Skin epidermis (tissue), 12 donors: ENCODE data around the gene CPNE1.

Experiments used
- H3K27ac ChIP-seq, 21 experiments: fragments of 200-600 bp; sonication (generic) in 11 of 21; one replicate each; pipeline ENCODE4 v1.5.0; 2020; ENCODE audit warnings: mild to moderate bottlenecking in 3 of 21, inconsistent platforms in 2 of 21, moderate library complexity in 2 of 21
- H3K4me3 ChIP-seq, 7 experiments: fragments of 200-600 bp; sonication (generic) in 2 of 7; one replicate each; pipeline ENCODE4 v1.5.0; 2020; ENCODE audit warnings: inconsistent platforms in 2 of 7, mild to moderate bottlenecking in 2 of 7, moderate library complexity in 1 of 7

The CPNE1 gene

GRCh38 chr20:35661053-35661452 is 3.6 kb downstream of the CPNE1 start:
- peak overlapping the region in 5 of 21 experiments; percentile 5 to 98 (median 26) for H3K27ac ChIP-seq
- no peak overlapping the region for H3K4me3 ChIP-seq

DNA sequence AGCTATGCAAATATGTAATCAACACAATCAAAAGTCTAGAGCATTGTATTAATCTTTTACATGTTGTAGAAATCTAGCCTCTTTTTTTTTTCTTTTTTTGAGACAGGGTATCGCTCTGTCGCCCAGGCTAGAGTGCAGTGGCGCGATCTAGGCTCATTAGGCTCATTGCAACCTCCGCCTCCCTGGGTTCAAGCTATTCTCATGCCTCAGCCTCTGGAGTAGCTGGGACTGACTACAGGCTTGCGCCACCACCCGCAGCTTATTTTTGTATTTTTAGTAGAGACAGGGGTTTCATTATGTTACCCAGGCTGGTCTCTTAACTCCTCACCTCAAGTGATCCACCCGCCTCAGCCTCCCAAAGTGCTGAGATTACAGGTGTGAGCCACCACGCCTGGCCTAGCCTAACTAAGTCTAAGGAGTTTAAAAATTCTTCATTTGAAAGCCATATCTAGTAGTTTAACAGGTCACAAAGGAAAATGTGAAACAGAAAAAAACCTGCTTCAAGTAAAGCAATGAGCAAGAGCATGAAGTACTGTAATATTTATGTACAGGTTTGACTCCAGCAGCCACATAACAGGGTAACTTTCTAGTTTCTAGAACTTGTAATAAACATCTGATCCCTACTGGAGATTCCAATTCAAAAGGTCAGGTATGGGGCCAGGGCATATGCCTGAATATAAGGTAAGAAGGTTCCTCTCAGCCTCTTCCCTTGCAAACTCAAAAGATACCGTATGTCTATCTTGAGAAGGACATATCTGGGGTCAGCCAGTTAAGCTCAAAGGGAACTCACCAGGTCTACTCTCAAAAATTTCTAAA is 4.4 kb downstream of the CPNE1 start:
- H3K4me3 ChIP-seq = no peak overlapping the region
- peak overlapping the region in 3 of 21 experiments; percentile 26 to 52 (median 32) for H3K27ac ChIP-seq

- no peak overlapping the region for H3K4me3 ChIP-seq
- no peak overlapping the region for H3K27ac ChIP-seq
These were observed 7.4 kb downstream of the CPNE1 start for GRCh38 chr20:35657271-35657670.

DNA sequence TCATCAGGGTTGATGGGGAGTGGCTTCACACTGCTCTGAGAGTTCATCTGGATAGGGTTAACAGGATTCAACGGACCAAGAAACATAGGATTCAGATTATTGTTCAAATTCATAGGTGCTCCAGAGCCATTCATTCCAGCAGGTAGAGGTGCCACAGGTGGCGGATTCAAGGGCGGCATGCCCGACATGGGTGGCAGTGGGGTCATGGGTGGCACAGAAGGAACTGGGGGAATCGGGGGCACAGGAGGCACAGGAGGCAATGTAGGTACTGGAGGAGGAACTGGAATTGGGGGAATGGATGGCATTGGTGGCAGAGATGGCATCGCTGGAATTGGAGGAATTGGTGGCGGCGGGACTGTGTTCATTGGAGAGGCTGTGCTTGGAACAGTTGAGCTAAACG is 10.3 kb downstream of the CPNE1 start:
- Histone ChIP-seq H3K4me3 (no peak overlapping the region), H3K27ac (no peak overlapping the region)

- H3K27ac ChIP-seq = no peak overlapping the region
These were observed 10.8 kb downstream of the CPNE1 start for GRCh38 chr20:35653893-35654292.

GRCh38 chr20:35653430-35653734 is 11.3 kb downstream of the CPNE1 start:
- no peak overlapping the region for H3K27ac ChIP-seq
- no peak overlapping the region for H3K4me3 ChIP-seq

More at GRCh38 chr20:35653893-35654292, 10.8 kb downstream of the CPNE1 start:
- H3K4me3 ChIP-seq = no peak overlapping the region

DNA sequence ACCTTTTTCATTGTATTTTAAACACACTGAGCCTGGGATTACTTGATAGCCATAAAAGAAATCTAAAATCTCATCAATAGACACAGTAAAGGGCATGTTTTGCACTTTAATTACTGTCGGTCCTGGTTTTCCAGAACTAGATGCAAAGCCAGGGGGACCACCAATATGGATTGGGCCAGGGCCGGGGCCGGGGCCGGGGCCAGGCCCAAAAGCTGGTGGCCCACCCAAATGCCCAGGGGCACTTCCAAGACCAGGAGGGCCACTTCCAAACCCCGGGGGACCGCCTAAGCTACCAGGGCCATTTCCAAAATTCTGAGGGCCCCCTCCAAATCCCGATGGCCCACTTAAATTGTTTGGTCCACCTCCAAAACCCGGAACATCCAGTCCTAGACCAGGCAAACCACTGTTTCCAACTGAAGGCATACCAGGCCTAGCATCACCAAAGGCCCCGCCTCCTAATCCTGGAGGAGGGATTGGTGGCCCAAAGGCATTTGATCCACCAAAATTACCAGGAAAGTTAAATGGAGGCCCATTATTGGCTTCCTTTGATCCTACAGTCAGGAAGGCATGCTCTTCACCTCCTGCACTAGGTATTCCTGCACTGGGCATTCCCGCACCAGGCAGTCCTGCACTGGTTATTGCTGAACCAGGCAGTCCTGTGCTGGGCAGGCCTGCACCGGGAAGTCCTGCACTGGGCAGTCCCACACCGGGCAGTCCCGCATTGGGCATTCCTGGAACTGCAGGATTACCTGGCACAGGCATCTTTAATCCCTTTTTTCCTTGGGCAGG is 11.9 kb downstream of the CPNE1 start:
- H3K27ac ChIP-seq = no peak overlapping the region
- no peak overlapping the region for H3K4me3 ChIP-seq

DNA sequence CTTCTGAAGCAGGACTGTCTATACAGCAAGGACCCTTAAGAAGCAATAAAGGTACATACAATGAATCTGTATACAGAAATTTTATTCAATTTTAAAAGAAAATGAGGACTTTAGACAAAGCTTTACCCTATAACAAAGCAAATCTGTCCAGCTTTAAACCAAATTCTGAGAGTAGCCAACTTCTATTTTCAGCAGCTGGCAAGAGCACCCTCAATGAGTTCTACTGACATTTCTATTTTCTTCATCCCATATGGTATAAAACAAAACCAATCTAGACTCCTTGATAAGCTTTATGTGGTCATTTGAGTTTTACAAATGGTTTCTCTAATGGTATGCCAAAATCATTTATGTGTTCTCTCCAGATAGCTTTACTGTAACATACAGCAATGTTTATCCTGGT is 12.7 kb downstream of the CPNE1 start:
- no peak overlapping the region for H3K4me3 ChIP-seq
- no peak overlapping the region for H3K27ac ChIP-seq

GRCh38 chr20:35650632-35651031 is 14.1 kb downstream of the CPNE1 start:
- no peak overlapping the region for H3K4me3 ChIP-seq
- no peak overlapping the region for H3K27ac ChIP-seq

- Histone ChIP-seq H3K4me3 (no peak overlapping the region), H3K27ac (peak overlapping the region in 1 of 21 experiments; percentile 7)
These were observed 15.9 kb downstream of the CPNE1 start for GRCh38 chr20:35648836-35649235.

DNA sequence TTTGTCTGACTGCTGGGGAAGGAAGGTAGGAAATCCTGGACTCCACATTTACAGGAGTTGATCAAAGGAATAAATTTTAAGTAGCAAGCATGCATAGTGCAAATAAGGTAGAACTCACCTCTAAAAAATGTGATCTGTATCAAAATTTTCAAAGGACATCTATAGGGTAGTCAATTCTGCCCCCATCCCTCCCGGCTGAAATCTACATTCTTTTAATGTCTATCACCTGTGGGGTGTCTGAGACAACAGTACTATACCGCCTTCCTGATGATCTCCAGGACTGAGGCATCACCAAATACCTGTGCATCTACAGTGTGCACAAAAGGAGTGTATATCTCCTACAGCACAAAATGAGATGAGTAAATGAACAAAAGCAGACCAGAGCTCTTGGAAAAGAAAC is 19.9 kb downstream of the CPNE1 start:
- H3K27ac ChIP-seq = no peak overlapping the region
- H3K4me3 ChIP-seq = no peak overlapping the region

DNA sequence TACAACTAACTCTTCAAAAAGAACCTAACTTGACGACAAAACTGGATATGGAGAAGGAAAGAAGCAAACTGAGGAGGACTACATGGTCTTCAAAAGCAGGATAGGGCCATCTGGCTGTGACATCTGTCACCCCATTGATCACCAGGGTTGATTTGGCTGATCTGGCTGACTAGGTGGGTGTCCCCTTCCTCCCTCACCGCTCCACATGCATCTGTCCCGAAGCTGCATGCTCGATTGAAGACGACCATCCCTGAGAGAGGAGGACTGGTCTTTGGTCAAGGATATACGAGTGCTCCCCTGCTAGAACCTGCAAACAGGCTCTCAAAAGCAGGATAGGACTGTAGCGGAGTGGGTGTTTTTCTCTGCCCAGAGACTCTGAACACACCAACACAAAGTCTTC is 21.7 kb downstream of the CPNE1 start:
- no peak overlapping the region for H3K27ac ChIP-seq

DNA sequence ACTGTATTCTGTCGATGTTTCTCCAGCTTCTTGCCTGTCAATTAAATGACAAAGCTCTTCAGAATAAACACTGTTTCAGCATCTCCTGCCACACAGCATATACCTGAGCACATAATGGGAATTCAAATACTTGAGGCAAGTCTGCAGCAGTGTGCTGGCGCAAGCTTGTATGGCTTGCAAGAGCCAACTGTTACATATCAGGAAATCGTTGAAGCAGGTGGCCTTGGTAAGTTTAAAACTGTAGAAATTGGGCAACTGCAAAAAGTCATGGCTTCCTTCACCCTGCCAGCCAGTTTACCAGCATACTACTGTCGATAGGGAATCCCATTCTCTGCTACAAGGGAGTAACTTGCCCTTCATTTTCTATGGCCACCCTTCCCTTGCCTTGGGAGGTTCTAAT is 23.0 kb downstream of the CPNE1 start:
- Histone ChIP-seq H3K27ac (no peak overlapping the region), H3K4me3 (no peak overlapping the region)

More for the DNA sequence above, 21.7 kb downstream of the CPNE1 start:
- no peak overlapping the region for H3K4me3 ChIP-seq

- H3K4me3 ChIP-seq = no peak overlapping the region
These were observed 24.0 kb downstream of the CPNE1 start for GRCh38 chr20:35640724-35641123.

DNA sequence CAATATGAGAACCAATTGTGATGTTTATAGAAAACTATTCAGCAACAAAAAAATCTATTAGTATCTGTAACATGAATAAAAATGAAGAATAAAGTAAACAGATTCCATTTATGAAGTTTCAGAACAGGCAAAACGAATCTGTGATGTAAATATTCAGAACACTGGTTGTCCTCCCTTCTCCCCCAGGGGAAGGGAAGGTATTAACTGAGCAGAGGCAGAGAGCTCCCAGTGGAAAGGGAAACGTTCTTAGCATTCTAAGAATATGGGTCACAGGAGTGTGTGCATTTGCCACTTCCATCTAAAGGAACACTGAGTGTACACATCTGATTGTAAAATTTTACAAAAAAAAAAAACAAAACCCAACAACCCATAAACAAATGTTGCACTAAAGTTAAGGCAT is 25.9 kb downstream of the CPNE1 start:
- H3K4me3 ChIP-seq = no peak overlapping the region

More at GRCh38 chr20:35640724-35641123, 24.0 kb downstream of the CPNE1 start:
- H3K27ac ChIP-seq = no peak overlapping the region

DNA sequence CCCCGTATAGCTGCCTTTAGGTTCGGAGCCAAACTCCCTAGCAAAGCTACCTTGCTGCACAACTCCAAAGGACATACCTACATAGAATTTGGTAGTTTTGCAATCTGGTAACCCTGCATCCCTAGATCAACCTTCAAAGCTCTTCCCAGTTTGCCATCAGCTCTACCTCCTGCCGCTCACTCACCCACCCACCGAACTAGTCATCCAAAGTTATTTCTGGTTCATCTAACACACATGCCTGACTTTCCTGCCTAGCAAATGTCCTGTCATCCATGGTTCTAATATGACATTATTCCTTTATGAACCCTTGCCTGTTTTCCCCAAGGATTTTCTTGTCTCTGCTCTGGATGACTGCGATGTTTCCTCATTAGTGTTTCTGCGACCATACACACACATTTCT is 27.4 kb downstream of the CPNE1 start:
- H3K4me3 ChIP-seq = no peak overlapping the region
- no peak overlapping the region for H3K27ac ChIP-seq

More for the DNA sequence above, 25.9 kb downstream of the CPNE1 start:
- H3K27ac ChIP-seq = no peak overlapping the region

DNA sequence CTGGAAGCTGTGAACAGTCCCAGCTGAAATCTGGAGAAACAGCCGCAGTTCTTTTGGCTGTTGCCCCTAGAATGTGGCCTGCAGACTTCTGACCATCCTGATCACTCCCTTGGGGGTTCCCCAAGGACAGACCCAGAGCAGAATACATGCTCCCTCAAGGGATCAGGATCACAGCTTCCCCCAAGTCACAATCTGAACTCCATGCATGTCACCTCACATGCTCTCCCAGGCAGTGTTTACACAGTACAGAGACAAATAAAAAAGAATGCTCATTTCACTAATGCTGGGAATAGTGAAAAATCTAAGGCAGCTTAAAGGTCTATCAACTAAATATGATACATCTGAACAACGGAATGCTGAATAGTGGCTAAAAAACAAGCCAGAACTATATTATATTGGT is 28.6 kb downstream of the CPNE1 start:
- Histone ChIP-seq H3K4me3 (no peak overlapping the region), H3K27ac (no peak overlapping the region)

GRCh38 chr20:35635652-35636051 is 29.0 kb downstream of the CPNE1 start:
- Histone ChIP-seq H3K27ac (no peak overlapping the region), H3K4me3 (no peak overlapping the region)

GRCh38 chr20:35632539-35633115 is 32.1 kb downstream of the CPNE1 start:
- no peak overlapping the region for H3K4me3 ChIP-seq
- H3K27ac ChIP-seq = no peak overlapping the region

DNA sequence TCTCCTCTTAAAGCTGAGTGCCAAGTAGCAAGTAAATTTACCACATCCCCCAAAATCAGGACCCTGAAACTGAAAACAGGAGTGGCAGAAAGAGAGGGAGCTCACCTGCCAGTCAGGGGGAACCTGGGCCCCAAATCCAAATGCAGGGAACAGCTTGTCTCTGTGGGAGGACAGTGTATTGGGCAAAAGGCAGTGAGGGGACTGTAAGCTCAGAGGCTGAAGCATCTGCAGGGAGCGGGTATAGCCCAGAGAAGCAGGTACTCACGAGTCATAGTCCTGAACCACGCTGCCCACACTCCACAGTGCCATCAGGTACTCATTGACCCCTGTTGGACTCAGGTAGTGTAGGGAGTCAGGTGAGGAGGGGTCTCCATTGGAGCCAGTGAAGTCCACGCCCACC is 34.1 kb downstream of the CPNE1 start:
- Histone ChIP-seq H3K27ac (no peak overlapping the region), H3K4me3 (no peak overlapping the region)
